ENCODE measurements around the gene ABHD8. TPM values are rescaled to one million over a fixed set of nuclear protein-coding genes. Genes with fewer than 3 reads are reported as not detected.

ABHD8 gene
- total and polyA plus RNA-seq, 2 of the 13 experiments (the other 11 are each of a cell fraction or from before 2014, with no cell fraction given): 6.3 to 7.2 TPM

DNA sequence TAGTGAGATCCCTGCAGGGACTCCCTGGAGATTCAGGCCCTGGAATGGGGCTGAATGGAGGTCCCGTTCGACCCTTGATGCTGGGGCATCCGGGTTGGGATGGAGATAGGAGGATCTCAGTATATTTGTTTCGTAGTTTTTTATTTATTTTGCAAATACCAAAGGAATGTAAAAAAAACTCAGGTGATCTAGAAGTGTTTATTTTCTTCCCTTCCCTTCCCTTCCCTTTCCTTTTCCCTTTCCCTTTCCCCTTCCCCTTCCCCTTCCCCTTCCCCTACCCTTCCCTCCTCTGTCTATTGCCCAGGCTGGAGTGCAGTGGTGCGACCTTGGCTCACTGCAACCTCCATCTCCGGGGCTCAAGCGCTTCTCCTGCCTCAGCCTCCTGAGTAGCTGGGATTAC lies 38.6 kb upstream of the ABHD8 start (continued):
- TF ChIP-seq, protein P1, sequence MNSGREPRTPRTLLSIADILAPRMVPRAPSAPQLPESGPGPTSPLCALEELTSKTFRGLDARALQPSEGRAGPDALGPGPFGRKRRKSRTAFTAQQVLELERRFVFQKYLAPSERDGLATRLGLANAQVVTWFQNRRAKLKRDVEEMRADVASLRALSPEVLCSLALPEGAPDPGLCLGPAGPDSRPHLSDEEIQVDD (CRISPR knock-in tag; IDR thresholded peaks at IDR 0.05; ENCODE audit: borderline replicate concordance): no peak
- TF ChIP-seq SOX5 (CRISPR knock-in tag; IDR thresholded peaks at IDR 0.05; ENCODE audit: borderline replicate concordance): no peak
- TF ChIP-seq, protein P2, sequence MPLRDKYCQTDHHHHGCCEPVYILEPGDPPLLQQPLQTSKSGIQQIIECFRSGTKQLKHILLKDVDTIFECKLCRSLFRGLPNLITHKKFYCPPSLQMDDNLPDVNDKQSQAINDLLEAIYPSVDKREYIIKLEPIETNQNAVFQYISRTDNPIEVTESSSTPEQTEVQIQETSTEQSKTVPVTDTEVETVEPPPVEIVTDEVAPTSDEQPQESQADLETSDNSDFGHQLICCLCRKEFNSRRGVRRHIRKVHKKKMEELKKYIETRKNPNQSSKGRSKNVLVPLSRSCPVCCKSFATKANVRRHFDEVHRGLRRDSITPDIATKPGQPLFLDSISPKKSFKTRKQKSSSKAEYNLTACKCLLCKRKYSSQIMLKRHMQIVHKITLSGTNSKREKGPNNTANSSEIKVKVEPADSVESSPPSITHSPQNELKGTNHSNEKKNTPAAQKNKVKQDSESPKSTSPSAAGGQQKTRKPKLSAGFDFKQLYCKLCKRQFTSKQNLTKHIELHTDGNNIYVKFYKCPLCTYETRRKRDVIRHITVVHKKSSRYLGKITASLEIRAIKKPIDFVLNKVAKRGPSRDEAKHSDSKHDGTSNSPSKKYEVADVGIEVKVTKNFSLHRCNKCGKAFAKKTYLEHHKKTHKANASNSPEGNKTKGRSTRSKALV (CRISPR knock-in tag; IDR thresholded peaks at IDR 0.05): no peak
- no peak for TF ChIP-seq SALL2 (CRISPR knock-in tag; IDR thresholded peaks at IDR 0.05)
- TF ChIP-seq TBX3 (IDR thresholded peaks at IDR 0.05; ENCODE audit: borderline replicate concordance): no peak
- no peak for TF ChIP-seq GATAD1 (CRISPR knock-in tag; IDR thresholded peaks at IDR 0.05)
- no peak for TF ChIP-seq ZNF556 (CRISPR knock-in tag; IDR thresholded peaks at IDR 0.05; ENCODE audit: borderline replicate concordance)

DNA sequence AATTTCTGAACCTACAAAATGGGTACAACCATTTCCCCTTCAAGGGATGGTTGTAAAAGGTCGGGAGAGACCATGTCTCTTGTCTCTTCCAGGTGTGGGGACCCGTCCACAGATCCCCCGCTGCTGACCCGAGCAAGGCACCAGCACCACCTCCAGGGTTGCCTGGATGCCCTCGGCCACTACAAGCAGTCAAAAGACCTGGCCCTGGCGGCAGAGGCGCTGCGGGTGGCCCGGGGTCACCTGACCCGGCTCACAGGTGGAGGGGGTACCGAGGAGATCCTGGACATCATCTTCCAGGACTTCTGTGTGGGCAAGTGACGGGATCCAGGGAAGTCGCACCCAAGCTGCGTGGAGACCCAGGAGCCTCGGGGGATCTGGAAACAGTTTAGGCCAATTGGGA lies 38.2 kb upstream of the ABHD8 start:
- POLR2A ChIA-PET: interaction anchor here (1.0 kb wide), 1 partner anchor 78 kb away, joined by 4 read pairs; the partner anchor contains the start of gene MVB12A
- peaks cover 1 to 9% of the 10 kb centered on the region in 2 experiments; a peak in 1 of 5 replicates for H3K36me3 ChIP-seq (replicated peaks in 1 of 2; ENCODE audit: control insufficient read depth in 1 of 2, insufficient read depth in 2 of 2, low read length in 2 of 2)
- FAIRE-seq (no peak), ATAC-seq (no peak), DNase-seq (ENCODE audit: low spot score) (no peak)
- peak overlapping the region; percentile 66 for H3K27ac ChIP-seq (ENCODE audit: extremely low read length, insufficient read depth, low read length)
- in situ Hi-C loops (cut with HindIII; ENCODE audit: extremely low pct_ligation_motif_present, low pct_unique_long_range_greater_than_20kb) (no loop called here), intact Hi-C loops (cut with micrococcal nuclease; ENCODE audit: unreplicated experiment) (loop anchor here (10.0 kb wide), 1 partner anchor 123 kb away; the partner anchor contains the start of gene NXNL1)
- TF ChIP-seq ZNF564 (CRISPR knock-in tag; IDR thresholded peaks at IDR 0.05) (no peak), ZBTB38 (CRISPR knock-in tag; IDR thresholded peaks at IDR 0.05) (no peak), KLF6 (CRISPR knock-in tag; IDR thresholded peaks at IDR 0.05) (no peak), SRY (CRISPR knock-in tag; IDR thresholded peaks at IDR 0.05) (0 out of 2 replicates have a peak, but pooled peaks have one; percentile 11), KDM5A (IDR thresholded peaks at IDR 0.05; ENCODE audit: borderline replicate concordance, low read length) (no peak), ZNF850 (CRISPR knock-in tag; conservative IDR thresholded peaks at IDR 0.05) (no peak), RBFOX2 (IDR thresholded peaks at IDR 0.05; ENCODE audit: low read depth, low read length) (0 out of 2 replicates have a peak, but pooled peaks have one; percentile 12)
- peak overlapping the region; percentile 20; the same call in 1 of the 2 replicates for H3K9ac ChIP-seq (ENCODE audit: insufficient read depth, low read depth, low read length)
- H2AFZ ChIP-seq (ENCODE audit: low read length): no peak overlapping the region
- no peaks in the 10 kb centered on the region for H3K9me3 ChIP-seq (ENCODE audit: low read length)
- peaks cover 7% of the 10 kb centered on the region for H3K79me2 ChIP-seq (ENCODE audit: insufficient read depth, low read length)
- 98% methylated on average over 9 of the region's 15 CpGs for WGBS (ENCODE audit: low lambda C conversion rate)
- no peak overlapping the region for H3K4me3 ChIP-seq (replicated peaks in 1 of 3; ENCODE audit: insufficient read depth in 1 of 3, low read depth in 2 of 3, low read length in 3 of 3)
- BruUV-seq (replicated peaks): no TSS peak
- CTCF ChIA-PET (ENCODE audit: low intra/inter-chr PET ratio, low total read pairs): no interaction called here
- H3K4me1 ChIP-seq (ENCODE audit: insufficient read depth, low read length): peaks cover 43% of the 10 kb centered on the region
- peak overlapping the region; percentile 72; the same call in 1 of the 2 replicates for H3K4me2 ChIP-seq (ENCODE audit: low read depth, low read length)
- no peaks in the 10 kb centered on the region for H4K20me1 ChIP-seq (ENCODE audit: insufficient read depth, low read length)
- no peaks in the 10 kb centered on the region; a peak in 1 of 5 replicates for H3K27me3 ChIP-seq (ENCODE audit: control insufficient read depth in 1 of 2, insufficient read depth in 2 of 2, low read length in 2 of 2)
